DND-41 (cell line): Measurements from ENCODE around the gene RASL11A.

Source experiments
- ATAC-seq: fragments of 200-7000 bp; cut with Tn5 transposase; 3 replicates; pipeline ENCODE4 v1.9.1; 2021; ENCODE audit warnings: low read depth; ENCODE audit not compliant: insufficient read depth
- DNase-seq: peaks from one replicate; pipeline ENCODE4 v3.0.0-alpha.2; 2020
- H2AFZ ChIP-seq: 2 replicates; pipeline ENCODE4 v1.6.0; 2012; ENCODE audit warnings: low read depth, low read length
- H3K27ac ChIP-seq: 2 replicates; pipeline ENCODE4 v1.5.1; 2012; ENCODE audit warnings: low read length, inconsistent platforms
- H3K27me3 ChIP-seq: fragments of 200-600 bp; sonication (generic); 2 replicates; pipeline ENCODE4 v1.6.0; 2012; ENCODE audit warnings: low read length, mild to moderate bottlenecking, inconsistent platforms; ENCODE audit not compliant: insufficient read depth, poor library complexity
- H3K36me3 ChIP-seq: 2 replicates; pipeline ENCODE4 v1.5.1; 2012; ENCODE audit warnings: low read length, inconsistent platforms; ENCODE audit not compliant: insufficient read depth
- H3K4me1 ChIP-seq: 2 replicates; pipeline ENCODE4 v1.5.1; 2012; ENCODE audit warnings: mild to moderate bottlenecking, low read length; ENCODE audit not compliant: insufficient read depth
- H3K4me2 ChIP-seq: 2 replicates; pipeline ENCODE4 v1.6.0; 2012; ENCODE audit warnings: mild to moderate bottlenecking, moderate library complexity, low read length, inconsistent platforms; ENCODE audit not compliant: insufficient read depth
- H3K4me3 ChIP-seq, 2 experiments: fragments of 200-600 bp in 1 of 2; shearing (Covaris generic) in 1 of 2; 2 replicates each; pipeline ENCODE4 v1.5.1; 2012 to 2016; ENCODE audit warnings: inconsistent platforms in 2 of 2, low read length in 2 of 2, mild to moderate bottlenecking in 2 of 2, low read depth in 1 of 2, moderate library complexity in 1 of 2
- H3K79me2 ChIP-seq: 2 replicates; pipeline ENCODE4 v1.6.0; 2012; ENCODE audit warnings: low read length, inconsistent platforms; ENCODE audit not compliant: insufficient read depth
- H3K9ac ChIP-seq: 2 replicates; pipeline ENCODE4 v1.6.0; 2012; ENCODE audit warnings: low read depth, mild to moderate bottlenecking, inconsistent platforms, low read length, moderate library complexity
- H3K9me3 ChIP-seq: 2 replicates; pipeline ENCODE4 v1.5.1; 2012; ENCODE audit warnings: low read length, moderate library complexity, mild to moderate bottlenecking, inconsistent platforms; ENCODE audit not compliant: insufficient read depth, severe bottlenecking
- H4K20me1 ChIP-seq: 2 replicates; pipeline ENCODE4 v1.6.0; 2012; ENCODE audit warnings: low read length; ENCODE audit not compliant: insufficient read depth
- CTCF ChIP-seq: IDR thresholded peaks from 2 replicates; pipeline ENCODE4 v1.5.1; 2012; ENCODE audit warnings: borderline replicate concordance, low read length, moderate library complexity, mild to moderate bottlenecking; ENCODE audit not compliant: poor library complexity, severe bottlenecking; ENCODE audit errors: extremely low read depth
- EZH2 ChIP-seq: IDR thresholded peaks from 3 replicates; pipeline ENCODE4 v1.6.1; 2012; ENCODE audit warnings: borderline replicate concordance, low read depth, mild to moderate bottlenecking, moderate library complexity, low read length, inconsistent platforms; ENCODE audit not compliant: severe bottlenecking

The RASL11A gene

GRCh38 chr13:27304099-27304498 is 33.5 kb downstream of the RASL11A start:
- H3K4me1 ChIP-seq = no peaks in the 10 kb centered on the region
- TF ChIP-seq CTCF (no peak), EZH2 (no peak)
- H2AFZ ChIP-seq = no peak overlapping the region

GRCh38 chr13:27304611-27305010 is 34.0 kb downstream of the RASL11A start:
- Histone ChIP-seq H3K4me1 (no peaks in the 10 kb centered on the region), H3K4me3 (no peak overlapping the region), H2AFZ (no peak overlapping the region), H3K36me3 (no peaks in the 10 kb centered on the region), H3K4me2 (no peak overlapping the region), H3K9ac (no peak overlapping the region), H4K20me1 (no peaks in the 10 kb centered on the region), H3K9me3 (no peaks in the 10 kb centered on the region), H3K27ac (no peak overlapping the region), H3K79me2 (no peaks in the 10 kb centered on the region), H3K27me3 (peaks cover 19% of the 10 kb centered on the region)
- ATAC-seq = no peak
- TF ChIP-seq EZH2 (no peak), CTCF (no peak)
- DNase-seq = no peak

More at GRCh38 chr13:27304099-27304498, 33.5 kb downstream of the RASL11A start:
- Histone ChIP-seq H3K79me2 (no peaks in the 10 kb centered on the region), H3K27ac (no peak overlapping the region), H3K4me3 (no peak overlapping the region), H3K27me3 (peaks cover 19% of the 10 kb centered on the region), H3K4me2 (no peak overlapping the region), H3K36me3 (no peaks in the 10 kb centered on the region), H4K20me1 (no peaks in the 10 kb centered on the region), H3K9me3 (no peaks in the 10 kb centered on the region), H3K9ac (no peak overlapping the region)
- ATAC-seq (no peak), DNase-seq (no peak)

GRCh38 chr13:27306364-27306763 is 35.7 kb downstream of the RASL11A start:
- Histone ChIP-seq H2AFZ (no peak overlapping the region), H3K27ac (no peak overlapping the region), H3K4me2 (no peak overlapping the region)

More at GRCh38 chr13:27306364-27306763, 35.7 kb downstream of the RASL11A start:
- Histone ChIP-seq H3K4me1 (no peaks in the 10 kb centered on the region), H3K79me2 (no peaks in the 10 kb centered on the region), H4K20me1 (no peaks in the 10 kb centered on the region), H3K4me3 (no peak overlapping the region), H3K27me3 (peaks cover 19% of the 10 kb centered on the region), H3K36me3 (no peaks in the 10 kb centered on the region), H3K9ac (no peak overlapping the region), H3K9me3 (no peaks in the 10 kb centered on the region)
- DNase-seq = no peak
- no peak for ATAC-seq
- TF ChIP-seq EZH2 = no peak
- no peak for TF ChIP-seq CTCF
